G401 (cell line): ENCODE results near the gene CGNL1. TPM values are rescaled to one million over a fixed set of nuclear protein-coding genes. Genes with fewer than 3 reads are reported as not detected.
A peak's percentile ranks its signal among the peaks of the same experiment; 100 is the strongest.

Experiments
- DNase-seq: peaks from one replicate; pipeline ENCODE4 v3.0.0-alpha.2; 2015; ENCODE audit warnings: low spot score
- in situ Hi-C: cut with HindIII; loops from 2 replicates; pipeline ENCODE4 v1.10.0; 2016; ENCODE audit warnings: low sequenced_read_pairs, mixed read lengths
- total RNA-seq: library from RNA; depleted of rRNA; stranded (reverse); fragments of >200 nt; shearing (Covaris generic); gene quantifications from 2 replicates; pipeline ENCODE4 v1.2.3, GENCODE V29; 2014; rRNA removed

The CGNL1 gene, protein sequence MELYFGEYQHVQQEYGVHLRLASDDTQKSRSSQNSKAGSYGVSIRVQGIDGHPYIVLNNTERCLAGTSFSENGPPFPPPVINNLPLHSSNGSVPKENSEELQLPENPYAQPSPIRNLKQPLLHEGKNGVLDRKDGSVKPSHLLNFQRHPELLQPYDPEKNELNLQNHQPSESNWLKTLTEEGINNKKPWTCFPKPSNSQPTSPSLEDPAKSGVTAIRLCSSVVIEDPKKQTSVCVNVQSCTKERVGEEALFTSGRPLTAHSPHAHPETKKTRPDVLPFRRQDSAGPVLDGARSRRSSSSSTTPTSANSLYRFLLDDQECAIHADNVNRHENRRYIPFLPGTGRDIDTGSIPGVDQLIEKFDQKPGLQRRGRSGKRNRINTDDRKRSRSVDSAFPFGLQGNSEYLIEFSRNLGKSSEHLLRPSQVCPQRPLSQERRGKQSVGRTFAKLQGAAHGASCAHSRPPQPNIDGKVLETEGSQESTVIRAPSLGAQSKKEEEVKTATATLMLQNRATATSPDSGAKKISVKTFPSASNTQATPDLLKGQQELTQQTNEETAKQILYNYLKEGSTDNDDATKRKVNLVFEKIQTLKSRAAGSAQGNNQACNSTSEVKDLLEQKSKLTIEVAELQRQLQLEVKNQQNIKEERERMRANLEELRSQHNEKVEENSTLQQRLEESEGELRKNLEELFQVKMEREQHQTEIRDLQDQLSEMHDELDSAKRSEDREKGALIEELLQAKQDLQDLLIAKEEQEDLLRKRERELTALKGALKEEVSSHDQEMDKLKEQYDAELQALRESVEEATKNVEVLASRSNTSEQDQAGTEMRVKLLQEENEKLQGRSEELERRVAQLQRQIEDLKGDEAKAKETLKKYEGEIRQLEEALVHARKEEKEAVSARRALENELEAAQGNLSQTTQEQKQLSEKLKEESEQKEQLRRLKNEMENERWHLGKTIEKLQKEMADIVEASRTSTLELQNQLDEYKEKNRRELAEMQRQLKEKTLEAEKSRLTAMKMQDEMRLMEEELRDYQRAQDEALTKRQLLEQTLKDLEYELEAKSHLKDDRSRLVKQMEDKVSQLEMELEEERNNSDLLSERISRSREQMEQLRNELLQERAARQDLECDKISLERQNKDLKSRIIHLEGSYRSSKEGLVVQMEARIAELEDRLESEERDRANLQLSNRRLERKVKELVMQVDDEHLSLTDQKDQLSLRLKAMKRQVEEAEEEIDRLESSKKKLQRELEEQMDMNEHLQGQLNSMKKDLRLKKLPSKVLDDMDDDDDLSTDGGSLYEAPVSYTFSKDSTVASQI
- 91.2 and 121 TPM in 2 replicates for total RNA-seq

DNA sequence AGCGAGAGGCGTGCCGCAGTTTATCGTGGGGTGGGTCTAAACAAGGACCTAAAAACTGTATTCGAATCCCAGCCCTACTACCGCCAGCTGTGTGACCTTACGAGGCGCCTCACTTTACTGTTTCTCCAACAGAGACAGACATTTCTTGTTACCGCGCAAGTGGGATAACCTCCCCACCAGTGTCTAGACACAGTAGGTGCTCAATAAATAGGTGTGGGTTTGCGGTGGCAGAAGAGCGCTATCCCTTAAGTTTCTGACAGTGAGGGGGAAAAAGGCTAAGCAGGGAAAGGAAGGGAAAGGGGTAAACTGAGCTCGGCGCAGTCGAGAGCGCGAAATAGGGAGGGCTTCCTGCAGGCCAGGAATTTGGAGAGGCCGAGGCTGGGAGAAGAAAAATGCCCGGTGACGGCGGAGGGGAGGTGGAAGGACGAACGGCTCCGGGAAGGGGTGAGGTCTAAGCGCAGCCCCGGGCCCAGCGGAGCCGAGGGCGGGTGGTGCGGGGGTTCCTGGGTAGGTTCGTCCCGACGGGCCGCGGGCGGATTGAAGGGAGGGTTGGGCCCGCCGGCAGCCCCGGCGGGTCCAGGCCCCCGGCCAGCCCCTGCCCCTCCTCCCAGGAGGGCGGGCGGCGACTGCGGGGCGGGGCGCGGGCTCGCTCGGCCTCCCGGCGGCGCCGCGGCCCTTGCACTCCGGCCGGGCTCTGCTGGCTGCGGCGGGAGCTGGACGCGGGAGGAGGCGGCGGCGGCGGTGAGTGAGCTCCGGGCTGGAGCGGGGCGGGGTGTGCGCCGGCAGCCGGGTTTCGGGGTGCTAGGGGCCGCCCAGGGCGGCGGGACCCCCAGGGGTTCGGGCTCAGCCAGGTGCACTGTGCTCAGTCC, at the start of gene CGNL1:
TSS of gene CGNL1 (plus strand) at position 679 of the 869 bp plus-strand sequence. CDS start 61,495 bp downstream, outside the sequence.
- in situ Hi-C loops = no loop called here
- no peak for DNase-seq

DNA sequence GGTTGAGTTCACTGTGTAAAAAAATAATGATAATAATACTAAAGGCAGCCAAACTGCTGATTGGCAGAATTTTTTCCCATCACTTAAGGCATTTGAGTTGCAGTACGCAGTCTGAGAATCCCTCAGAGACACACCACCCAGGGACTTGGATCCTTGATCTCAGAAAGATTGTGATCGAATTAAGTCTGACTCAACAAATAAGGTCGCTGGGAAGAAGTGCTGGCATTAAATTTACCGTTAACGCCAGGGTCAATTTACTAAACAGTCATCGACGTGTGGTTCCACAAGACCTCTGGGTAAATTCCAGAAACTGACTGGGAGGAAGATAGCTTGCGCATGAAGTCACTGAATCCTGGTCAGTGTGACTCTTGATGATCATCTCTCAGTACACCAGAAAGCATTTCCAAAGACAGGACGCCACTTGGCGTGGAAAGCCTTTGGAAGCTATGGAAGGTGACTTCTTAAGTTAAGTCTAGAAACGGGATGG, 48.3 kb upstream of the CGNL1 start:
- in situ Hi-C loops = no loop called here
- DNase-seq = no peak

DNA sequence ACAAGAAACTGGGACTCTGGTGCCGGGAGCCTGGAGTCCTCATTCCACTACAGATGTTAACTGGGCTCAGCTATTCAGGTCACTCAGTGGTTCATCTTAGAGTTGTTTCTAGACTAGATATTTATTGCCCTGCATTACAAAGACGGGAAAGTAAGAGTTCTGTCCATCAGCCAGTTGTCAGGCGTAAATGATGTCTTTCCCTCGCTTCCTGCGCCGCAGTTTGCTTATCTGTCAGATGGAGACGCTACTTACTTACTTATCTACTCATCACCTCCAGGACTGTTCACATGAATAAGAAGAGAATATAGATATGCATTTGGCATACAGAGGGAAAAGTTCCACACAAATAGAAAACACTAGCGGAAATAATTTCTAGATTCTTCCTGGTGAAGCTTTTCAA, 47.8 kb upstream of the CGNL1 start:
- no peak for DNase-seq
- in situ Hi-C loops = no loop called here

DNA sequence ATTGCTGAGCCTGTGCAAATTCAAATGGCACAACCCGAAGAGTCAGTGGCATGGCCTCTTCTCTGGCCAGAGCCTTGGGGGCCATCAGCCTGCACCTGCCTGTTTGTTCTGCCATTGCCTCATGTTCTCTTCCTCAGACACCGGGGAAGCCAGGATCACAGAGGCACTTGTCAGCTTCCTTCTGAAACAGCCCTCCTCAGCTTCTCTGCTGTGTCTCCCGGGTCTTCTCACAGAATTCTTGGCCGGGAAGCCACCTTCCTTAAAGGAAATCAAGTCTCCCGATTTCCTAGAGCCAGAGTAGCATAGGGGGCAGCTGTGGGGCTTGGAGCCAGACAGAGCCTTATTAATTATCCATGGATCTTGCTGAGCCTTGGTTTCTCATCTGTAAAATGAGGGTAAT, 47.4 kb upstream of the CGNL1 start:
- in situ Hi-C loops = no loop called here
- DNase-seq = no peak

DNA sequence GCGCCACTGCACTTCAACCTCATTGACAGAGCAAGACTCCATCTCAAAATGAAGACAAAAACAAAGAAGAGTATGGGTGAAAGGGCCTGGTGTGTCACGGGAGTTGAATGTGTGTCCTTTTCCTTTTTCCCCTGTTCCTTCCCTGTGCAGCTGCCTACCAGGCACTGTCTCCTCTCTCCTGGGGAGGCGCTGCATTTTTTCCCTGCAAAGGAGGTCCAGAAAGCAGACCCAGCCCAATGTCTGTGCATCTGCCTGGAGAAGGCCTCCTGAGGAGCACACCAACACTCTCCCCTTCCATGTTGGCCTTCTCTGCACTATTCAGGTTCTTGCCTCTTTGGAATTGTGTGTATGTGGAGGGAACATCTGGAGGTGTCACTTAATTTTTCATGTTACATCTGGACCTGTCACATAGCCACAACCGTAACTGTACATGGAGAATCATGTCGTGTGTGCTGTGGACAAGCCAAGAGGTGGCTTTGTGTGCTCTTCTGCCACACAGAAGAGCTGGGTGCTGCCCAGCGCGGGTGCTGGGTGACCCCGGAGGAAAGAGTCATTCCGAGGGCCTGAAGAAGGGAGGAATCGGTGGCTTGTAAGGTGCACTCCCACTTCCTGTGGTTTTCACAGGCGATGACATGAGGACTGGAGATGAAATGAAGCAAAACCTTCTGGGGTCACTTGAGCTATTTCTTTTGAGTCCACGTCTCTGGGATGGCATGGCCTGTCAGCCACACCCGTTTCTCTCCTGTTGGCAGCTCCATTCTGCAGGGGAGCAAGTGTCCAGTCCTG, 46.5 kb upstream of the CGNL1 start:
- in situ Hi-C loops = no loop called here
- DNase-seq = no peak

DNA sequence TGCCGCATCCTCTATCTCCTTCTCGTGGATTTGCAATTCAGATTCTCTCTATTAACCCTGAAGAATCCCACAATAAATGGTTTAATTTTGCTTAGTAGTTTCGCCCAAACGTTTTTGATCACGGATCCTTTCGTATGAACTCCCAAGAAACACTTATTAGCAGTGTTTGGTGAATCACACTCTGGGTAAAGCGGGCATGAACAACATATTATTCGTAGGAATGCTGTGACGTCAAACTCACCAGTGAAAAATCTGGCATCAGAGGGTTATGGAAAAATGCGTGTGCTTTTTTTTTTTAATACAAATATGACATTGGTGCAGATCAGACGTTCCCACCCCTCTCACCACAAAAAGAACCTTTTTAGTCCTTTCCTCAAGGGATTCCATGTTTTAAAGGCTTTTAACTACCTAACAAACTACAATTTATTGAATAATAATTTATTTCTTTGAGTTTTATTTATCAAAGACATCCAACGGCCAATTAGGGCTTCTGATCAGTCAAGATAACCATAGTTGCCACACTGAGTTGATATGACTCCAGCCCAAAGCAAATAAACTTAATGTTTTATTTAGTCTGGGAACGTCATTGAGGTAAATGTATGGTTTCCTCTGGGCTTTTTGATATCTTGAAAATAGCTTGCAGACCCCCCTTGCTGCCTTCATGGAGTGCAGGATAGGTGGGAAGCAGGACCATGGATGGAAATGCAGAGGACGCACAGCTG, 45.5 kb upstream of the CGNL1 start:
- no peak for DNase-seq
- in situ Hi-C loops = no loop called here

DNA sequence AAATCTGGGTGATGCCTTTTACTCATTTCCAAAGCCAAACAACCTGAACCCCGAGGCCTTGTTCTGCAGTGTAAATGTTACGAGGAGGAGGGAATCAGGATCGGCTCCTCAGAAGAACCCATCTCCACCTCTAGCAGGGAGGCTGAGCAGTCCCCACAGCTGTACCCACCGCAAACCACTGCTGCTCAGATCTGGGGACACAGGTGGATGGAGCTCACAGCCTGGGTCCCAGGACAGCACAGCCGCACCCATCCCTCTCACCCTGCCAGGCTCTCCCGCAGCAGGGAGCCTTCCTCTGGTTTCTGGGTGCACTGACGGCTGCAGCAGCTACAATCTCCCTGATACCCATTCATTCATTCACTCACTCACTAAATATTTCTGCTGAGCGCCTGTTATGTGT, 44.0 kb upstream of the CGNL1 start:
- in situ Hi-C loops = no loop called here
- DNase-seq = no peak

DNA sequence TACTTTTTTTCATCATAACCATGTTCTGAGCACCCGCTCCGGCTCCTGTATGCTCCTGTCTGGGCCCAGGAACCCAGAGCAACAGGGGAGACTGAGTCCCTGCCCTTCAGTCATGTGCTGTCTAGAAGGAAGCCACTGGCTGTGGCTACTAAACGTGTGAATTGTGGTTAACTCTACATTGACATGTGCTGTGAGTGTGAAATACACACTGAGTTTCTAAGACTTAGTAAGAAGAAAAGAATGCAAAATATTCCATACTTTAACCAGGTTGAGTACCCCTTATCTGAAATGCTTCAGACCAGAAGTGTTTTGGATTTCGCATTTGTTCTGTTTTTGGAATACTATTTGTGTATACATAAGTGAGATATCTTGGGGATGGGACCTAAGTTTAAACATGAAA, 42.8 kb upstream of the CGNL1 start:
- no peak for DNase-seq
- in situ Hi-C loops = no loop called here

DNA sequence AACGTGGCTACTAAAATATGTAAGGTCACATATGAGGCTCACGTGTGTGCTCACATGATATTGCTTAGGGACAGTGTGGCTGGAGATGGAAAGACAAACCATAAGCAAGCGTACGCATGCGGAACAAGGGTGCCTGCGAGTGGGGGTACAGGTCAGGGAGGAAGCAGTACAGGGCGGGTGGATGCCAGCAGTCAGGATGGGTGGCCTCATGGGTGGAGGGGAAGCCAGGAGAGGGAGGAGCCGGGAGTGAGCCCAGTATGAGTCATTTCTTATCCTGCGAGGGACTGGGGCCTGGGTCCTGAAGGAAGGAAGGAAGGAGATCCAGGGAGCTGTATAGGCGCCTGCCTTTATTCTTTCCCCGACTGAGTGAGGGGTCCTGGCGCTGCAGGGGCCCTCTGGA, 42.0 kb upstream of the CGNL1 start:
- no peak for DNase-seq
- in situ Hi-C loops = no loop called here

DNA sequence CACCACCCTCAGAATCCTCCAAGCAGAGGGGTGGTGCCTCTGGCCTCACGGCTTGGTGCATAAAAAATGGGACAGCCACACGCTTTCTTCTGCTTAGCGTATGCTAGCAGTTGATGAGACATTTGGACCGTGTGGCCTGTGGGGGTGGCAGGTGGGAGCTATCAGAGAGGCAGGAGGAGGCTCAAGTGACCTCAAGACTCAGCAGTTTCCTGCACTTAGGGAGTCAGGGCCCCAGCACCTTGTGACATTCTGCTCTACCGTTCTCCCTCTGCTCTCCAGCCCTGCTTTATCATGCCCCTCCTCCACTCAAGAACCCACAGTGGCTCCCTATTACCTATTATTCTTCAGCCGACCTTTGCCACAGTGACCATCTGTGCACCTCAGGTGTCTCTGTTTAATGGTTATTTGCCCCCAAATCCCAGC, 41.0 kb upstream of the CGNL1 start:
- DNase-seq = no peak
- in situ Hi-C loops = no loop called here

DNA sequence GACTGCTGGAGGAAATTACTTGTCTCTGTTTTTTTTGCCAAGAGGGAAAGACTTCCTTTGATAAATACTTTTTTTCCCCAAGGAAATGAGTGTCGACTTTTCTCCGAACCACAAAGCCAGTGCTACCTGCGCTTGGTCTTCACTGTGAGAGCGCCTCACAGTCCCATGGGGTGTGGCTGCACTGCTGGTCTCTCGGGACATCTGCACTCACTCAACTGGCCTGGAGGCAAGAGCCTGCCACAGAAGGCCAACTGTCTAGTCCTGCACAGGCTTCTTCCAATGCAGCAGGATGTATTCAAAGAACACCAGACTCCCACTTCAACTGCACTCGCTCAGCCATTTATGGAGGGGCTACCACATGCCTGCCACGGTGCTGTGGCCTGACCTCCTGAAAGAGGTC, 40.6 kb upstream of the CGNL1 start:
- DNase-seq = no peak
- in situ Hi-C loops = no loop called here

DNA sequence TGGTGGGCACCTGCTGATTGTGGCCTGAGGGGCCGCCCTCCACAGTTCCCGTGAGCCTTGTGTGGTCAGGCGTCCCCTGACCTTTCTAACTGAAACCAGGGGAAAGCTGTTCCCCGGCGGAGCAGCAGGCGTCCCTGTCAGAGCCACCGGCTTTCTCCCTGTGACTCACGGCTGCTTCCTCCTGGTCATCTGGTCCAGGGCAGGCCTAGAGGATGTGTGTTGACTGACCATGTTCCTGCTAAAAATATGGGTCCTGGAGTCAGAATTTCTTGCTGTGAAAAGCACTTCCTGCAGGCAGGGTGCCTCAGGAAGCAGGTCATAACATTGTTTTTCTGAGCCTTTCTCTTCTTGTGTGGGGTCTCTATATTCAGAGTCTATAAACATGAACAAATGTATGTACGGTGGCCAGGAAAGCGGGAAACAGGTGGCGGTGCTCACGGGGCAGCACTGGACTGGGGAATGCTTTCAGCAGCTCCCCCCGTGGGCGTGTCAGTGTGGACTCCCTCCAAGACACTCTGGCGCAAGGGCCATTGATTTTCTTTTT, 38.4 kb upstream of the CGNL1 start:
- no peak for DNase-seq
- in situ Hi-C loops = no loop called here

DNA sequence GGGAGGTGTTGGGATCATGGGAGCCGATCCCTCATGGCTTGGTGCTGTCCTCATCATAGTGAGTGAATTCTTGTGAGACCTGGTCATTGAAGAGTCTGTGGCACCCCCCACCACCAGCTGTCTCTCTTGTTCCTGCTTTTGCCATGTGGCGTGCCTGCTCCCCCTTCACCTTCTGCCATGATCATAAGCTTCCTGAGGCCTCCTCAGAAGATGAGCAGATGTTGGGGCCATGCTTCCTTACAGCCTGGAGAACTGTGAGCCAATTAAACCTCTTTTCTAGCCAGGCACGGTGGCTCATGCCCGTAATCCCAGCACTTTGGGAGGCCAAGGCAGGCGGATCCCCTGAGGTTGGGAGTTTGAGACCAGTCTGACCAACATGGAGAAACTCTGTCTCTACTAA, 37.0 kb upstream of the CGNL1 start:
- no peak for DNase-seq
- in situ Hi-C loops = no loop called here

DNA sequence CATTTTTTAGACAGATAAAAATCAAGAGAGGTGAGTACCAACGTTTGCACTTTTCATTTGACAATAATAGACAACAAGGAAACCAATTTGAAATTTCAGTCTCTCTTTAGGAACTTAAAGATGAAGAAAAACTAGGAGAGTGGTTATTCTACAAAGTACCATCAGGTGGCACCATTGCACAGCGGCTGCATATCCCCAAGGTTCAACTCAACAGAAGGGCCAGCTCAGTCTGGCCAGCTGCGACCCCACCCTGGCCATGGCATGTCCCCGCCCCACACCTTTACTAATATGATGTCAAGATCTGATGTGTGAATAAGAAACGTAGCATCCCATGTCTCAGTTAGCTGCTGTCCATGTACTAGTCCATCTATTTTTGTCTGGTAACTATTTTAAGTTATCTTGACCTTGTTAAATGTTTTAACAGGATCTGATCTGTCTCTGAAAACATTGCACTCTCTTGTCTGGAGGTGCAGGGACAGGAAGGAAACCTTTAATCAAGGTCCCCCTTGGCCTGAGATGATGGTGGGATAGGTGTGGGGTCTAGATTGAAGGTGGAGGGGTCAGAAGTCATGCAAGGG, 35.5 kb upstream of the CGNL1 start:
- in situ Hi-C loops = no loop called here
- DNase-seq = peak; percentile 67

DNA sequence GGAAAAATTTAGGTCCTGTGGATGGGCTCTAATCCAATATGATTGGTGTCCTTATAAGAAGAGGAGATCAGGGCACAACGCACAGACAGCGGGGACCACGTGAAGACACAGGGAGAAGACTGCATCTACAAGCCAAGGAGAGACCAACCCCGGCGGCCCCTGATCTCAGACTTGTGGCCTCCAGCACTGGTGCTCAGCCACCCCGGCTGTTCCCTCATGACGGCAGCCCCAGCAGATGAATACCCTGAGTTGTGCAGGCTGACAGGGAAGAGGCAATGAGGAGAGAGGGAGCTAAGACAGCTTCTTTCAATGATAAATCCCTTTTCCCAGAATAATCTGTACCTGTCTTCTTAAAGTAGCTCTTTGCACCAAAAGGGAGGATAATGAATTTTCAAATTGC, 33.3 kb upstream of the CGNL1 start:
- DNase-seq = no peak
- in situ Hi-C loops = no loop called here

DNA sequence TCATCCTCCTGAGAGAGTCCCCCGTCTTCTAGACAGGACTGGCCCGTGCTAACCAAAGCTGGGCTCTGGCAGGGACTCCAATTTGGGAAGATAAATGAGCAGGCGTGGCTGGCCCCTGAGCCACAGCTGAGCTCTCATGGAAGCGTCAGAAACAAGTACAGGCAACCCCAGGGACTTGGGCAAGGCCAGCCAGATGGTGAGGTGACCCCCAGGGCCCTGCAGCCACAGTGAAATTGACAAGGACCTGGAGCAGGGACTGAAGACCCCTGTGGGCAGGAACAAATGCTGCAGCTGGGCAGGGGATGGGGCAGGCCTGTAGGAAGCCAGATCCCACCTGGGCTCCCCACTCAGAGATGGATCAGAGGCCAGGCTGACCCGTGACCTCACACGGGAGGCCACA, 32.8 kb upstream of the CGNL1 start:
- no peak for DNase-seq
- in situ Hi-C loops = no loop called here

DNA sequence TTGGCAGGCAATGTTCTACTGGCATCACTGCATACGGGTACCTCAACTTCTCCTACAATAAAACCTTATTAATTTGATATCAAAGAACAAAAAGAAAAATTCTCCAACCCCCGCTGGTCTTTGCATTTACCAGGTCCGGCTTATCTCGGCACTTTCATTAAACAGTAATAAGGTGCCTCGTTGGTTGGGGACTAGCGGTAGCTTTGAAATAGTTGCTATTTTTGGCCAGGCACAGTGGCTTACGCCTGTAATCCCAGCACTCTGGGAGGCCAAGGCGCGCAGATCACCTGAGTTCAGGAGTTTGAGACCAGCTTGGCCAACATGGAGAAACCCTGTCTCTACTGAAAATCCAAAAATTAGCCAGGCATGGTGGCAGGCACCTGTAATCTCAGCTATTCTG, 32.0 kb upstream of the CGNL1 start:
- in situ Hi-C loops = no loop called here
- DNase-seq = no peak
